ENCODE measurements around the gene KIR3DL2.
"Not testable (repeated sequence)": the region's sequence is repeated elsewhere in the genome, so short reads cannot be mapped to it uniquely, and the experiment has no call there.

Gene KIR3DL2

GRCh38 chr19:54817670-54818536, 32.3 kb upstream of the KIR3DL2 start:
- no peak overlapping the region for H3K4me3 ChIP-seq (ENCODE audit: control insufficient read depth, low read depth, low read length)
- TF ChIP-seq CTCF (conservative IDR thresholded peaks at IDR 0.05; ENCODE audit: control insufficient read depth, insufficient read depth, low read depth, low read length) = no peak
- DNase-seq (ENCODE audit: low read depth) = no peak

GRCh38 chr19:54824416-54824815, 25.8 kb upstream of the KIR3DL2 start:
- H3K4me3 ChIP-seq (ENCODE audit: control insufficient read depth, low read depth, low read length); DNase-seq (ENCODE audit: low read depth): not testable (repeated sequence)

- not testable (repeated sequence) for H3K4me3 ChIP-seq (ENCODE audit: control insufficient read depth, low read depth, low read length); DNase-seq (ENCODE audit: low read depth)
Measured at GRCh38 chr19:54825326-54825725, 24.9 kb upstream of the KIR3DL2 start.

GRCh38 chr19:54828064-54828463, 22.2 kb upstream of the KIR3DL2 start:
- H3K4me3 ChIP-seq (ENCODE audit: control insufficient read depth, low read depth, low read length); DNase-seq (ENCODE audit: low read depth): not testable (repeated sequence)

- not testable (repeated sequence) for H3K4me3 ChIP-seq (ENCODE audit: control insufficient read depth, low read depth, low read length)
Measured at GRCh38 chr19:54832496-54832895, 17.7 kb upstream of the KIR3DL2 start, which contains the start of gene KIR2DS4. KIR2DS4 (plus strand) TSS chr19:54832676.

GRCh38 chr19:54835126-54835525, 15.1 kb upstream of the KIR3DL2 start:
- not testable (repeated sequence) for DNase-seq (ENCODE audit: low read depth); H3K4me3 ChIP-seq (ENCODE audit: control insufficient read depth, low read depth, low read length)

More at GRCh38 chr19:54832496-54832895, 17.7 kb upstream of the KIR3DL2 start, which contains the start of gene KIR2DS4:
- DNase-seq (ENCODE audit: low read depth) = not testable (repeated sequence)

GRCh38 chr19:54837522-54837921, 12.7 kb upstream of the KIR3DL2 start:
- H3K4me3 ChIP-seq (ENCODE audit: control insufficient read depth, low read depth, low read length); DNase-seq (ENCODE audit: low read depth): not testable (repeated sequence)

- DNase-seq (ENCODE audit: low read depth); H3K4me3 ChIP-seq (ENCODE audit: control insufficient read depth, low read depth, low read length): not testable (repeated sequence)
Measured at GRCh38 chr19:54843171-54843570, 7.1 kb upstream of the KIR3DL2 start.

GRCh38 chr19:54850930-54851329, 687 bp downstream of the KIR3DL2 start:
- no peak for DNase-seq (ENCODE audit: low read depth)
- H3K4me3 ChIP-seq (ENCODE audit: control insufficient read depth, low read depth, low read length) = no peak overlapping the region
- no peak for TF ChIP-seq CTCF (conservative IDR thresholded peaks at IDR 0.05; ENCODE audit: control insufficient read depth, insufficient read depth, low read depth, low read length)

GRCh38 chr19:54851353-54851752, 1.1 kb downstream of the KIR3DL2 start:
- no peak for DNase-seq (ENCODE audit: low read depth)
- TF ChIP-seq CTCF (conservative IDR thresholded peaks at IDR 0.05; ENCODE audit: control insufficient read depth, insufficient read depth, low read depth, low read length) = no peak
- H3K4me3 ChIP-seq (ENCODE audit: control insufficient read depth, low read depth, low read length) = no peak overlapping the region

GRCh38 chr19:54855241-54855640, 5.0 kb downstream of the KIR3DL2 start:
- DNase-seq (ENCODE audit: low read depth); H3K4me3 ChIP-seq (ENCODE audit: control insufficient read depth, low read depth, low read length): not testable (repeated sequence)

GRCh38 chr19:54858476-54858875, 8.2 kb downstream of the KIR3DL2 start:
- H3K4me3 ChIP-seq (ENCODE audit: control insufficient read depth, low read depth, low read length); DNase-seq (ENCODE audit: low read depth): not testable (repeated sequence)

- not testable (repeated sequence) for H3K4me3 ChIP-seq (ENCODE audit: control insufficient read depth, low read depth, low read length); DNase-seq (ENCODE audit: low read depth)
Measured at GRCh38 chr19:54859421-54859820, 9.2 kb downstream of the KIR3DL2 start.

- not testable (repeated sequence) for DNase-seq (ENCODE audit: low read depth); H3K4me3 ChIP-seq (ENCODE audit: control insufficient read depth, low read depth, low read length)
Measured at GRCh38 chr19:54863459-54863858, 13.2 kb downstream of the KIR3DL2 start.
